CD14-positive monocyte (primary cell): ENCODE measurements around the gene TOR4A. TPM values are rescaled to one million over a fixed set of nuclear protein-coding genes. Genes with fewer than 3 reads are reported as not detected.

Experiments used
- DNase-seq, 3 donors: peaks; one replicate each; pipeline ENCODE4 v3.0.0-alpha.2; 2011 to 2022
- H2AFZ ChIP-seq: 2 replicates; pipeline ENCODE4 v1.6.0; 2012; ENCODE audit warnings: mild to moderate bottlenecking, low read depth, low read length, inconsistent platforms; ENCODE audit not compliant: insufficient read depth, poor library complexity, severe bottlenecking
- H3K27ac ChIP-seq, 2 donors: 1 replicate in 1 of 2; 2 replicates in 1 of 2; pipeline ENCODE4 v1.5.1; 2012 to 2013; ENCODE audit warnings: low read length in 2 of 2, control low read depth in 1 of 2, inconsistent platforms in 1 of 2, low read depth in 1 of 2, mild to moderate bottlenecking in 1 of 2
- H3K27me3 ChIP-seq, 2 donors: one replicate each; pipeline versions ENCODE4 v1.6.0 to v1.6.1; 2011 to 2013; ENCODE audit warnings: low read length in 2 of 2; ENCODE audit not compliant: control insufficient read depth in 2 of 2, insufficient read depth in 2 of 2
- H3K36me3 ChIP-seq, 2 donors: replicated peaks in 1 of 2; 1 replicate in 1 of 2; 2 replicates in 1 of 2; pipeline versions ENCODE4 v1.5.1 to v1.6.1; 2012 to 2013; ENCODE audit warnings: low read length in 2 of 2, control low read depth in 1 of 2, inconsistent platforms in 1 of 2, mild to moderate bottlenecking in 1 of 2; ENCODE audit not compliant: insufficient read depth in 2 of 2, control insufficient read depth in 1 of 2
- H3K4me1 ChIP-seq, 2 donors: 1 replicate in 1 of 2; 2 replicates in 1 of 2; pipeline versions ENCODE4 v1.5.1 to v1.6.1; 2012 to 2013; ENCODE audit warnings: low read length in 2 of 2, control low read depth in 1 of 2, inconsistent platforms in 1 of 2, mild to moderate bottlenecking in 1 of 2, moderate library complexity in 1 of 2; ENCODE audit not compliant: insufficient read depth in 2 of 2, control insufficient read depth in 1 of 2
- H3K4me2 ChIP-seq: replicated peaks from 2 replicates; pipeline ENCODE3; 2012; ENCODE audit warnings: low read length, moderate library complexity, mild to moderate bottlenecking; ENCODE audit not compliant: poor library complexity, severe bottlenecking; ENCODE audit errors: extremely low read depth
- H3K4me3 ChIP-seq, 3 experiments: fragments of 200-600 bp in 1 of 3; sonication (generic) in 1 of 3; replicated peaks in 1 of 3; 1 replicate in 2 of 3; 2 replicates in 1 of 3; pipeline ENCODE4 v1.5.1; 2011 to 2013; ENCODE audit warnings: low read length in 3 of 3, mild to moderate bottlenecking in 3 of 3, control low read depth in 2 of 3, low read depth in 2 of 3, inconsistent platforms in 1 of 3, moderate library complexity in 1 of 3
- H3K79me2 ChIP-seq: 2 replicates; pipeline ENCODE4 v1.6.0; 2012; ENCODE audit warnings: mild to moderate bottlenecking, control low read depth, inconsistent platforms, low read length, moderate library complexity; ENCODE audit not compliant: insufficient read depth
- H3K9ac ChIP-seq: 2 replicates; pipeline ENCODE4 v1.6.0; 2017; ENCODE audit warnings: low read length, mild to moderate bottlenecking; ENCODE audit not compliant: insufficient read depth, poor library complexity, severe bottlenecking
- H3K9me3 ChIP-seq, 2 donors: replicated peaks in 1 of 2; 1 replicate in 1 of 2; 2 replicates in 1 of 2; pipeline versions ENCODE4 v1.5.1 to v1.6.1; 2012 to 2013; ENCODE audit warnings: low read length in 2 of 2, control low read depth in 1 of 2; ENCODE audit not compliant: control insufficient read depth in 1 of 2, insufficient read depth in 1 of 2
- H4K20me1 ChIP-seq: 2 replicates; pipeline ENCODE4 v1.6.0; 2012; ENCODE audit warnings: mild to moderate bottlenecking, low read length, control low read depth, moderate library complexity; ENCODE audit not compliant: insufficient read depth
- H3K27ac Mint-ChIP-seq, 7 donors: one replicate each; pipeline ENCODE4 v1.8.0; 2020; ENCODE audit warnings: mild to moderate bottlenecking in 7 of 7, mixed read lengths in 7 of 7, moderate library complexity in 6 of 7, inconsistent platforms in 2 of 7
- H3K27me3 Mint-ChIP-seq, 3 donors: one replicate each; pipeline ENCODE4 v1.8.0; 2021 to 2022; ENCODE audit warnings: low read depth in 3 of 3, mild to moderate bottlenecking in 3 of 3, mixed read lengths in 3 of 3, moderate library complexity in 3 of 3, inconsistent platforms in 1 of 3
- H3K36me3 Mint-ChIP-seq, 2 donors: one replicate each; pipeline ENCODE4 v1.8.0; 2020; ENCODE audit warnings: mixed read lengths in 2 of 2, inconsistent platforms in 1 of 2, mild to moderate bottlenecking in 1 of 2
- H3K4me1 Mint-ChIP-seq: one replicate; pipeline ENCODE4 v1.8.0; 2020; ENCODE audit warnings: mild to moderate bottlenecking, mixed read lengths
- H3K4me3 Mint-ChIP-seq, 2 donors: one replicate each; pipeline ENCODE4 v1.8.0; 2020; ENCODE audit warnings: mild to moderate bottlenecking in 2 of 2, mixed read lengths in 2 of 2, moderate library complexity in 1 of 2
- H3K9me3 Mint-ChIP-seq, 7 donors: one replicate each; pipeline ENCODE4 v1.8.0; 2020 to 2022; ENCODE audit warnings: mixed read lengths in 7 of 7, mild to moderate bottlenecking in 6 of 7, moderate library complexity in 6 of 7, inconsistent platforms in 2 of 7
- CTCF ChIP-seq: fragments of 200-600 bp; IDR thresholded peaks from one replicate; pipeline ENCODE4 v1.8.0; 2022; ENCODE audit warnings: antibody characterized with exemption, mild to moderate bottlenecking
- WGBS: methylation state at CpG from one replicate; pipeline ENCODE4 v1.1.5; 2013; ENCODE audit warnings: missing lambda C conversion rate; ENCODE audit not compliant: insufficient coverage; 5-methylcytosine and 5-hydroxymethylcytosine counted together
- intact Hi-C, 2 donors: fragments of 100-400 bp; cut with micrococcal nuclease; formaldehyde crosslinking; loops; one replicate each; pipeline versions ENCODE4 v1.15.0 to v1.15.1; 2023
- polyA plus RNA-seq, 3 donors: library from polyadenylated mRNA; depleted of rRNA in 1 of 3; unstranded in 2 of 3; stranded (reverse) in 1 of 3; fragments of 300-500 nt in 2 of 3; fragments of >200 nt in 1 of 3; fragmentation: Illumina TruSeq in 2 of 3; gene quantifications; 1 replicate in 2 of 3; 2 replicates in 1 of 3; pipeline ENCODE4 v1.2.3, GENCODE V29; 2012 to 2021

TOR4A gene
- polyA plus RNA-seq, 3 donors, result 13.7 to 17.6 (median 15.4) TPM

- H3K4me3 Mint-ChIP-seq, result no peak overlapping the region
- TF ChIP-seq CTCF, result no peak
- no peaks in the 10 kb centered on the region for H3K36me3 Mint-ChIP-seq
- Histone ChIP-seq H2AFZ (no peak overlapping the region), H3K4me3 (no peak overlapping the region), H3K9me3 (no peaks in the 10 kb centered on the region), H3K79me2 (no peaks in the 10 kb centered on the region), H4K20me1 (no peaks in the 10 kb centered on the region), H3K36me3 (no peaks in the 10 kb centered on the region), H3K4me1 (peaks cover 3% of the 10 kb centered on the region in 2 donors), H3K27ac (no peak overlapping the region), H3K9ac (no peak overlapping the region), H3K4me2 (no peak overlapping the region), H3K27me3 (peaks cover 0 to 9% of the 10 kb centered on the region in 2 donors)
- no peak overlapping the region for H3K27ac Mint-ChIP-seq
- intact Hi-C loops, result loop anchor here in 1 of 2 donors (5.0 kb wide), 1 partner anchor 113 kb away; no protein-coding TSS in a partner anchor
- WGBS, result 58% methylated on average over 14 of the region's 31 CpGs
- no peak for DNase-seq
- peaks cover 5% of the 10 kb centered on the region for H3K4me1 Mint-ChIP-seq
- peaks cover 0 to 4% (median 0%) of the 10 kb centered on the region in 7 donors for H3K9me3 Mint-ChIP-seq
- H3K27me3 Mint-ChIP-seq, result peaks cover 2 to 45% (median 9%) of the 10 kb centered on the region in 3 donors
These were observed 47.4 kb upstream of the TOR4A start for GRCh38 chr9:137229903-137230704.

- WGBS, result 89% methylated on average over 11 of the region's 14 CpGs
- Mint-ChIP-seq H3K9me3 (peaks cover 0 to 4% (median 0%) of the 10 kb centered on the region in 7 donors), H3K36me3 (no peaks in the 10 kb centered on the region), H3K4me1 (peaks cover 2% of the 10 kb centered on the region), H3K27ac (no peak within 1 kb of the TSS), H3K4me3 (no peak within 1 kb of the TSS), H3K27me3 (peaks cover 2 to 50% (median 12%) of the 10 kb centered on the region in 3 donors)
- Histone ChIP-seq H3K4me1 (no peaks in the 10 kb centered on the region), H4K20me1 (no peaks in the 10 kb centered on the region), H3K4me2 (no peak within 1 kb of the TSS), H3K9ac (no peak within 1 kb of the TSS), H3K27ac (no peak within 1 kb of the TSS), H2AFZ (no peak within 1 kb of the TSS), H3K9me3 (no peaks in the 10 kb centered on the region), H3K4me3 (no peak within 1 kb of the TSS), H3K36me3 (no peaks in the 10 kb centered on the region), H3K27me3 (peaks cover 0 to 9% of the 10 kb centered on the region in 2 donors), H3K79me2 (no peaks in the 10 kb centered on the region)
- no peak for TF ChIP-seq CTCF
- intact Hi-C loops, result no loop called here
- no peak for DNase-seq
These were observed 46.7 kb upstream of the TOR4A start, which contains the start of gene SLC34A3 for GRCh38 chr9:137230705-137231371. Gene SLC34A3 (plus strand): TSS chr9:137230901. CDS start chr9:137231703, 802 bp downstream.
